ENCODE data around the gene ABCC10.
"Not testable (repeated sequence)": the region's sequence is repeated elsewhere in the genome, so short reads cannot be mapped to it uniquely, and the experiment has no call there.

The ABCC10 gene

GRCh38 chr6:43413002-43413401 is 14.3 kb upstream of the ABCC10 start:
- DNase-seq, result no peak

DNA sequence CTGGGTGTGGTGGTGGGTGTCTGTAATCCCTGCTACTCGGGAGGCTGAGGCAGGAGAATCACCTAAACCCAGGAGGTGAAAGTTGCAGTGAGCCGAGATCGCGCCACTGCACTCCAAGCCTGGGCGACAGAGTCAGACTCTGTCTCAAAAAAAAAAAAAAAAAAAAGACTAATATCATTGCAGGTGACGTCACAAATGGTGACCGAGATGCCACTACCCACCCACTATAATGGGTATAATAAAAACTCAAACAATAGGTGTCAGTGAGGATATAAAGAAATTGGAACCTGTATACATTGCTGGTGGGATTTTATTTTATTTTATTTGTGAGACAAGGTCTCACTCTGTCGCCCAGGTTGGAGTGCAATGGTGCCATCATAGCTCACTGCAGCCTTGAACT is 12.1 kb upstream of the ABCC10 start:
- DNase-seq, result not testable (repeated sequence)

- DNase-seq, result no peak
These were observed 10.4 kb upstream of the ABCC10 start for GRCh38 chr6:43416935-43417334.

DNA sequence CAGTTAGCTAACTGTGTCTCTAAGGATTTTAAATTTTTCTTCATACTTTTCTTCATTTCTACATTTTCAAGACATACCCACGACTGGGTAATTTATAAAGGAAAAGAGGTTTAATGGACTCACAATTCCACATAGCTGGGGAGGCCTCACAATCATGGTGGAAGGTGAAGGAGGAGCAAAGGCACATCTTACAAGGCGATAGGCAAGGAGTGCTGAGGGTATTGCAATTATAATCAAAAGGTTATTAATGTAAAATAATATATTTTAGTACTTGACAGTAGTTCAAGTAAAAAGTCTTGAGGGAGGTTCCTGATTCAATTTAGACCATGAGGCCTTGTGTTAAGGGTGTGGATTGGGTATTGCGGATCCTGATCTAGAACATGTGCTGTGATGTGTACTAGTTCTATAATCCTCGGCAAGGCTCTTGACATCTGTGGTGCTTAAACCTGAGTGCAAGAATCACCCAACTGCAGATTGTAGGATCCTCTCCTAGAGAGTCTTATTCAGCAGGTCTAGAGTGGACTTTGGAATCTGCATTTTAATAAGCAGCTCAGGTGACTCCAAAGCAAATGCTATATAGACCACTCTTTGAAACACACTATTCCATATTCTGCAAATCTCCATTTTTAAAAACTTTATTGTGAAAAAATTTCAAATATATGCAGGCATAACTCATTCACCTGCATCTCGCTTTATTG is 7.2 kb upstream of the ABCC10 start:
- DNase-seq, result no peak

GRCh38 chr6:43421831-43422230 is 5.5 kb upstream of the ABCC10 start:
- DNase-seq, result no peak

DNA sequence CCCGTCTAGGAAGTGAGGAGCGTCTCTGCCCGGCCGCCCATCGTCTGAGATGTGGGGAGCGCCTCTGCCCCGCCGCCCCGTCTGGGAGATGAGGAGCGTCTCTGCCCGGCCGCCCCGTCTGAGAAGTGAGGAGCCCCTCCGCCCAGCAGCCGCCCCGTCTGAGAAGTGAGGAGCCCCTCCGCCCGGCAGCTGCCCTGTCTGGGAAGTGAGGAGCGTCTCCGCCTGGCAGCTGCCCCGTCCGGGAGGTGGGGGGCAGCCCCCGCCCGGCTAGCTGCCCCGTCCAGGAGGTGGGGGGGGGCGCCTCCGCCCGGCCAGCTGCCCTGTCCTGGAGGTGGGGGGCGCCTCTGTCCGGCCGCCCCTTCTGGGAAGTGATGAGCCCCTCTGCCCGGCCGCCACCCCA is 2.3 kb upstream of the ABCC10 start:
- DNase-seq, result not testable (repeated sequence)

DNA sequence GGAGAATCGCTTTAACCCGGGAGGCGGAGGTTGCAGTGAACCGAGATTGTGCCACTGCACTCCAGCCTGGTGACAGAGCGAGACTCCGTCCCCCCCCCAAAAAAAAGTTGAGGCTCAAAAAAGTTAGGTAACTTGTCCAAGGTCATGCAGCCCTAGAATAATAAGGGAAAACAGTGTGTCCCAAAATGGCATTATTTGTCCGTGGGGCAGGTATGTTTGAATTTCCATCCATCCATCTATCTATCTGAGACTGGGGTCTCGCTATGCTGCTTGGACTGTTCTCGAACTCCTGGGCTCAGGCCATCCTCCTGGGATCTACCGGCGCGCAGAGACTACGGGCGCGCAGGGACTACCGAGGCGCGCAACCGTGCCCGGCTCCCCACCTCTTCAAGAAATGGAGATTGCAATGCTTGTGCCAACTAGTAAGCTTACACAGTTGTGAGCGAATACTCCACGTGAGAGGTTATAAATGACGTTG is 374 bp upstream of the ABCC10 start:
- no peak for DNase-seq

DNA sequence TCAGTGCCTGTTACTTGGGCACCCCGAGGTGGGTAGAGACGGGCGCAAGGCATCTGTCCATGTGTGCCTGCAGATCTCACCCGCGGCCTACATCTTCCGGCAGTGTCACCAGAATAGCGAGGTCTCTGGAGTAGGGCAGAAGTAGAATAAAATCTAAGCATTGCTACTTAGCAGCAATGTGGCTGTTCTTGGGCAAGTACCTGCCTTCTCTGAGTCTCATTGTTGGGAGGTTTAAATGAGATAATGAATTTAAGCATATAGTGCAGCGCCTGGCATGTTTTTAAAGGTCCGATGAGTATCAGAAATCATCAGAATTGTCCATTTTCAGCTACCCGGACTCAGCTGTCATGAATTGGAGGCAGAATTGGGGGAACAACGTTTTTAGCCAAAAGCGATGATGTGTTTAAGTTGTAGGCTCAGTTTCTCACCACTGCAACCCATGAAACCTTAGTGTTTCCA is 800 bp downstream of the ABCC10 start:
- no peak for DNase-seq

- no peak for DNase-seq
These were observed 1.5 kb downstream of the ABCC10 start for GRCh38 chr6:43428874-43429273.

DNA sequence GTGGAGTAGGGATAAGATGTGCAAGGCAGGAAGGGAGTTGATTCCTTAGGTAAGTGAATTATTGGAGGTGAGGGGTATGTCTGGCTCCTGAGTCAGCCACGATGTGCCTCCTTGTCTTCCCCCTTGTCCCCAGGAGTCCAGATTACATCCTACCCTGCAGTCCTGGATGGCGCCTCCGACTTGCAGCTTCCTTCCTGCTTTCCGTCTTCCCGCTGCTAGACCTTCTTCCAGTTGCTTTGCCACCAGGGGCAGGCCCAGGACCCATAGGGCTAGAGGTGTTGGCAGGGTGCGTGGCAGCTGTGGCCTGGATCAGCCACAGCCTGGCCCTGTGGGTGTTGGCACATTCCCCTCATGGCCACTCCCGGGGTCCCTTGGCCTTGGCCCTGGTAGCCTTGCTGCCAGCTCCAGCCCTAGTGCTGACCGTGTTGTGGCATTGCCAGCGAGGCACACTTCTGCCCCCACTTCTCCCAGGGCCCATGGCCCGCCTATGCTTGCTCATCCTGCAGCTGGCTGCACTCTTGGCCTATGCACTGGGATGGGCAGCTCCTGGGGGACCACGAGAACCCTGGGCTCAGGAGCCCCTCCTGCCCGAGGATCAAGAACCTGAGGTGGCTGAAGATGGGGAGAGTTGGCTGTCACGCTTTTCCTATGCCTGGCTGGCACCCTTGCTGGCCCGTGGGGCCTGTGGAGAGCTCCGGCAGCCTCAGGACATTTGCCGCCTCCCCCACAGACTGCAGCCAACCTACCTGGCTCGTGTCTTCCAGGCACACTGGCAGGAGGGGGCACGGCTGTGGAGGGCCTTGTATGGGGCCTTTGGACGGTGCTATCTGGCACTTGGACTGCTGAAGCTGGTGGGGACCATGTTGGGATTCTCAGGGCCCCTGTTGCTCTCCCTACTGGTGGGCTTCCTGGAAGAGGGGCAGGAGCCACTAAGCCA is 4.9 kb downstream of the ABCC10 start:
- DNase-seq, result no peak

DNA sequence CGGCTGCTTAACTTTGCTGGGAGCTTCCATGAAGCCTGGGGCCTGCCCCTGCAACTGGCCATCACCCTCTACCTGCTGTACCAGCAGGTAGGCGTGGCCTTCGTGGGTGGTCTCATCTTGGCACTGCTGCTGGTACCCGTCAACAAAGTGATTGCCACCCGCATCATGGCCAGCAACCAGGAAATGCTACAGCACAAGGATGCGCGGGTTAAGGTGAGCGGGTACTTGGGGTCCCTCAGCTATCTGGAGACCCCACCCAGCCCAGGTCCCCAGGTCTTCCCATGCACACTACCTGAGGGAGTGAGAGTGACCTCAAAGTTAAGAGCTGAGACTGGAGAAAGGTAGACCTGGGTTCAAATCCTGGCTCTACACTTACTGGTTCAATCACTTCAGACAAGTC is 5.8 kb downstream of the ABCC10 start:
- no peak for DNase-seq

- DNase-seq, result no peak
These were observed 6.9 kb downstream of the ABCC10 start for GRCh38 chr6:43434001-43434840.

GRCh38 chr6:43434943-43435342 is 7.6 kb downstream of the ABCC10 start:
- no peak for DNase-seq

GRCh38 chr6:43435682-43436437 is 8.5 kb downstream of the ABCC10 start:
- no peak for DNase-seq

DNA sequence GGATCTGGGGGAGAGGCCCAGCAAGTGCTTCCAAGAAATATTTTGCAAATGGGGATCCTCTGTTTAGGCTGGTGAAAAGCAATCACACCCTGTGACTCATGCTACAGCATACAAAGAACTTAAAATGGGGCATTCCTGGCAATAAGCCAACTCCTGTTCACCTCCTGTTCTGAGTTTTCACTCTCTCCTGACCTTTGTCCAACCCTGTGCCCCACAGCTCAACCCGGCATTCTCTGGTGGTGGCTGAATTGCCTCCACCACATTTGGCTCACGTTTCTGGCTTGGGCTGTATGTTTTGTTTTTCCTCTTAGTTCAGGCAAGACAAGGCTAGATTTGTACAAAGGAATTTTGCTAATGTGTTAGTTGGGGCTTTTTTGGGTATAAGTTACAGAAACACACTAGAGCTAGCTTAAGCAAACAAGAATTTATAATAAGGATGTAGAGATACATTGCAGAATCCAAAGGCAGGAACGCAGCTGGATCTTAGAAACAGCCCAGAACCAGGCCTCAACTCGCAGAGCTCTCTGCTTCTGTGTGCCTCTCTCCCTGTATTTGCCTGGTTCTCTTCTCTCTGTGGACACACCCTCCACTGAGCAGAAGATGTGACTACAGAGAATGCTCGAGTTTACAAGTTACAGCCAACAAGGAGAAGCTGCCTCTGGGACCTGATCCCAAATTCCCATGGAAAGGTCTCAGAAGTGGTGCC is 9.4 kb downstream of the ABCC10 start:
- no peak for DNase-seq

GRCh38 chr6:43437700-43438099 is 10.4 kb downstream of the ABCC10 start:
- DNase-seq, result no peak

DNA sequence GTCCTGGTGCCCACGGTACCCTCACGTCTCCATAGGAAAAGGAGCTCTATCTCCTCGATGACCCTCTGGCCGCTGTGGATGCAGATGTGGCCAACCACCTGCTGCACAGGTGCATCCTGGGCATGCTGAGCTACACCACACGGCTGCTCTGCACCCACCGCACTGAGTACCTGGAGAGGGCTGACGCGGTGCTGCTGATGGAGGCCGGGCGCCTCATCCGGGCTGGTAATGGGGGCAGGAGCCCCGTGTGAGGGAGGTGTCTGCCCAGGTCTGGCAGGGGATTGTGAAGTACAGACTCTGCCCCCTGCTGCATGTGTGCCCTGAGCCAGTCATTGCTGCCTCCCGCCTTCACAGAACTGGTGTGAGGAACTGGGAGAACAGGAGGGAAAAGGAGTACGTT is 15.6 kb downstream of the ABCC10 start:
- DNase-seq, result no peak

DNA sequence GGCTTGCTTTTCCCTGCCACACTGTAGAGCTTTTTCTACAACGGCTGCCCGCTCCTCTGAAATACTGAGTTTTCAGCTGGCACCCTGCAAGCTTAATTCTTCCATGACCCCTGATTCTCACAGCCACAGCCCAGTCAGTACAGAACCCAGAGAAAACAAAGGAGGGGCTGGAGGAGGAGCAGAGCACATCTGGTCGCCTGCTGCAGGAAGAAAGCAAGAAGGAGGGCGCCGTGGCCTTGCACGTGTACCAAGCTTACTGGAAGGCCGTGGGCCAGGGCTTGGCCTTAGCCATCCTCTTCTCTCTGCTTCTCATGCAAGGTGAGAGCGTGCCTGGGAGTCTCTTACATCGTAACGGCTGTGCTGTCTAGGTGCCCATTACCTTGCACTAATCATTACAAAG is 16.7 kb downstream of the ABCC10 start:
- DNase-seq, result no peak

DNA sequence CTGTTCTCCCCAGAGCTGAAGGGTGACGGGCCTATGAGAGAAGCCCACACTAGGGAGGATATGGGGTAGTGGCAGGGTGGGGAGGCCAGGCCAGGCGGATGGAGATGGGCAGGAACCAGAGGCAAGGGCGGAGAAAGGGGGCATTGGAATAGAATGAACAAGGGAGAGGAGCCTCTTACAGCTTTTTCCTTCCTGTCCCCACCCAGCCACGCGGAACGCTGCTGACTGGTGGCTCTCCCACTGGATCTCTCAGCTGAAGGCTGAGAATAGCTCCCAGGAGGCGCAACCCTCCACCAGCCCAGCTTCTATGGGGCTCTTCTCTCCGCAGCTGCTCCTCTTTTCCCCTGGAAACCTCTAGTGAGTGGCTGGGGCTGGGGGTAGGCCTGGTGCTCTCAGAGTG is 17.2 kb downstream of the ABCC10 start:
- DNase-seq, result no peak

DNA sequence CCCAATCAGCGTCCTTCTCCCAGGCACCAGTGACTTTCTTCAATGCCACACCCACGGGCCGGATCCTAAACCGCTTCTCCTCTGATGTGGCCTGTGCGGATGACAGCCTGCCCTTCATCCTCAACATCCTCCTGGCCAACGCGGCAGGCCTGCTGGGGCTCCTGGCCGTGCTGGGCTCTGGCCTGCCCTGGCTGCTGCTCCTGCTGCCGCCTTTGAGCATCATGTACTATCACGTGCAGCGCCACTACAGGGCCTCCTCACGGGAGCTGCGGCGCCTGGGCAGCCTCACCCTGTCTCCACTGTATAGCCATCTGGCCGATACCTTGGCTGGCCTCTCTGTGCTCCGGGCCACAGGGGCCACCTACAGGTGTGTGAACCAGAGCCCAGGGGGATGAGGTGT is 18.2 kb downstream of the ABCC10 start:
- no peak for DNase-seq

- no peak for DNase-seq
These were observed 20.3 kb downstream of the ABCC10 start for GRCh38 chr6:43447604-43448003.

DNA sequence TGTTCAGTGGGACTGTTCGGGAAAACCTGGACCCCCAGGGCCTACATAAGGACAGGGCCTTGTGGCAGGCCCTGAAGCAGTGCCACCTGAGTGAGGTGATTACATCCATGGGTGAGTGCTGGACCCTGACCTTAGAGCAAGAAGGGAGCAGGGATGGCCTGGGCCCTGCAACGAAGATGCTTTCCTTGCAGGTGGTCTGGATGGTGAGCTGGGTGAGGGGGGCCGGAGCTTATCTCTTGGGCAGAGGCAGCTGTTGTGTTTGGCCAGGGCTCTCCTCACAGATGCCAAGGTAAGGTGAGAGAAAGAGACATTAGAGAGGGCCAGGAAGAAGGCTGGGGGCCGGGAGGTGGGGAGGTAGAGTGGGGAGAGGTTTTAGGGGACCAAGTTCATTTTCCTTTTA is 21.6 kb downstream of the ABCC10 start:
- no peak for DNase-seq
